ENCODE data around the gene PPP1R36.

Gene PPP1R36

GRCh38 chr14:64604881-64605280 is 55.1 kb downstream of the PPP1R36 start:
- H3K4me3 ChIP-seq (ENCODE audit: low read length) = no peak overlapping the region
- TF ChIP-seq CTCF (conservative IDR thresholded peaks at IDR 0.05; ENCODE audit: low read depth, low read length) = no peak
- DNase-seq (ENCODE audit: low read depth) = peak; percentile 48

GRCh38 chr14:64605926-64606685 is 56.3 kb downstream of the PPP1R36 start:
- no peak for TF ChIP-seq CTCF (conservative IDR thresholded peaks at IDR 0.05; ENCODE audit: low read depth, low read length)
- no peak for DNase-seq (ENCODE audit: low read depth)
- H3K4me3 ChIP-seq (ENCODE audit: low read length) = no peak overlapping the region

- no peak for DNase-seq (ENCODE audit: low read depth)
- no peak overlapping the region for H3K4me3 ChIP-seq (ENCODE audit: low read length)
- TF ChIP-seq CTCF (conservative IDR thresholded peaks at IDR 0.05; ENCODE audit: low read depth, low read length) = no peak
Observed at GRCh38 chr14:64610049-64610746, 60.4 kb downstream of the PPP1R36 start.

- no peak for DNase-seq (ENCODE audit: low read depth)
- TF ChIP-seq CTCF (conservative IDR thresholded peaks at IDR 0.05; ENCODE audit: low read depth, low read length) = no peak
- H3K4me3 ChIP-seq (ENCODE audit: low read length) = no peak overlapping the region
Observed at GRCh38 chr14:64611358-64612020, 61.7 kb downstream of the PPP1R36 start.

- no peak for TF ChIP-seq CTCF (conservative IDR thresholded peaks at IDR 0.05; ENCODE audit: low read depth, low read length)
- DNase-seq (ENCODE audit: low read depth) = peak; percentile 69
- H3K4me3 ChIP-seq (ENCODE audit: low read length) = no peak overlapping the region
Observed at GRCh38 chr14:64612021-64612380, 62.2 kb downstream of the PPP1R36 start.

- TF ChIP-seq CTCF (conservative IDR thresholded peaks at IDR 0.05; ENCODE audit: low read depth, low read length) = no peak
- H3K4me3 ChIP-seq (ENCODE audit: low read length) = no peak overlapping the region
- DNase-seq (ENCODE audit: low read depth) = no peak
Observed at GRCh38 chr14:64612971-64613666, 63.4 kb downstream of the PPP1R36 start.

Data from retinal pigment epithelial cell (primary cell).